H1 (cell line): ENCODE results near the gene FOXL2. TPM values are rescaled to one million over a fixed set of nuclear protein-coding genes. Genes with fewer than 3 reads are reported as not detected.

Source experiments
- CHD1 ChIP-seq: IDR thresholded peaks from 2 replicates; pipeline ENCODE4 v1.6.1; 2012; ENCODE audit warnings: low read depth, low read length, improper control_type of control experiment
- NANOG ChIP-seq: IDR thresholded peaks from 2 replicates; pipeline ENCODE4 v1.6.1; 2011; ENCODE audit warnings: low read length, low read depth, mild to moderate bottlenecking, inconsistent platforms; ENCODE audit not compliant: insufficient read depth, poor library complexity, severe bottlenecking
- RNF2 ChIP-seq: fragments of 200-900, 300-1000 bp; sonication (generic); IDR thresholded peaks from 2 replicates; pipeline ENCODE4 v1.7.1; 2016; ENCODE audit warnings: borderline replicate concordance, low read depth, mild to moderate bottlenecking, antibody characterized with exemption, low read length; ENCODE audit not compliant: poor library complexity, severe bottlenecking; ENCODE audit errors: missing control alignments
- SP2 ChIP-seq: IDR thresholded peaks from 2 replicates; pipeline ENCODE4 v1.6.1; 2012; ENCODE audit warnings: mild to moderate bottlenecking, low read length, inconsistent platforms
- polyA plus RNA-seq, 7 experiments: library from polyadenylated mRNA; depleted of rRNA in 3 of 7; stranded (reverse) in 5 of 7; unstranded in 2 of 7; fragments of >200 nt in 5 of 7; fragments of 200-250 nt in 2 of 7; gene quantifications; 1 replicate in 5 of 7; 2 replicates in 1 of 7; 4 replicates in 1 of 7; pipeline versions ENCODE4 v1.2.1 to v1.2.3, GENCODE V29; 2011 to 2013; ENCODE audit warnings: missing spikeins in 2 of 7, mixed read lengths in 2 of 7
- total RNA-seq: library from RNA; stranded (reverse); fragmentation: NEBNext Ultra II Directional; extraction: Animal tissue kit (Norgen Biotek cat#: 25700); gene quantifications from 2 replicates; pipeline ENCODE4 v1.2.1, GENCODE V29; 2021
- TF ChIP-seq, protein P1 (sequence below): fragments of 300-600 bp; sonication (generic); IDR thresholded peaks from 2 replicates; pipeline ENCODE4 v1.7.1; 2012; ENCODE audit warnings: low read length, moderate library complexity, mild to moderate bottlenecking, inconsistent platforms; ENCODE audit not compliant: insufficient replicate concordance
- TF ChIP-seq, protein P2 (sequence below): IDR thresholded peaks from 2 replicates; pipeline ENCODE4 v1.6.1; 2011; ENCODE audit warnings: low read length, improper control_type of control experiment

FOXL2 gene
- total and polyA plus RNA-seq, 2 of the 8 experiments (the other 6 are each of a cell fraction or from before 2014, with no cell fraction given), result 0.59 to 2.4 TPM

DNA sequence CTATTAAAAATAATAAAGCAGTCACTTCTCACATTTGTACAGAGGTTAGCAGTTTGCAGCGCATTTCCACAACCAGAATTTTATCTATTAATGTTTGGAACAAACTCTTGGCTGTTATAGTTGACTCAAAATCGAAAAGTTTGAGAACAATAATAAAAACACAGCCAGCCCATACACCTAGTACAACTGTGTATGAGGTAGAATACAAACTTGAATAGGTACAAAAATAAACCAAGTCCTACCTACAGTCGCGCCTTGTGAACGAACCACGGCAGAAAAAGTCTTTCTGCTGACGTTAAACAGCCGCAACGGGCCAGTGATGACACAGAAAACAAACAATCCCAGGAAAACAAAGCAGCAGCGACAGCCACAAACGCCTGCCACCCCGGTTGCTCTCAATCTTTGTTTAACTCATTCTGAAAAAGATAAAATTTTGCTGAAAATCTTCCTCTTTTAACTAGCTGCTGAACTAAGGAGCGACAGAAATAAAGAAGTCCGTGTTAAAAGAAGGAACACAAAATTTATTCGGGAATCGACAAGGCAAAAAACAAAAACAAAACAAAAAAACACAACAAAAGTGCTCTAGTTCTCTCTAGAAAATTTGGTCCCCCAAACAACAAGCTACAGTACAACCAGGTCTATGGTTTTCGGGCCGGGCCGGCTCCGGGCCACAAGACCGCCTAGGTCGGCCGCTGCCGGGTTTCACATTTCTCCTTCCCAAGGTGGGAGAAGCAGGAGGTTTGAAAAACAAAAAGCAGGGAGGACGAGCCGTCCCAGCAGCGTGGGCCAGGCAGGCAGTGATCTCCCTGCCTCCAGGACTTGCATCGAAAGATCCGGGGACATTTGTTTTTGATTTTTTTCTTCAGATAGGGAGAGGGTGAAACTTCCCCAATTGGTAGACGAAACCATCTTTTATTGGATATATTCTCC is 2.9 kb downstream of the FOXL2 start (continued):
- TF ChIP-seq, protein P1, sequence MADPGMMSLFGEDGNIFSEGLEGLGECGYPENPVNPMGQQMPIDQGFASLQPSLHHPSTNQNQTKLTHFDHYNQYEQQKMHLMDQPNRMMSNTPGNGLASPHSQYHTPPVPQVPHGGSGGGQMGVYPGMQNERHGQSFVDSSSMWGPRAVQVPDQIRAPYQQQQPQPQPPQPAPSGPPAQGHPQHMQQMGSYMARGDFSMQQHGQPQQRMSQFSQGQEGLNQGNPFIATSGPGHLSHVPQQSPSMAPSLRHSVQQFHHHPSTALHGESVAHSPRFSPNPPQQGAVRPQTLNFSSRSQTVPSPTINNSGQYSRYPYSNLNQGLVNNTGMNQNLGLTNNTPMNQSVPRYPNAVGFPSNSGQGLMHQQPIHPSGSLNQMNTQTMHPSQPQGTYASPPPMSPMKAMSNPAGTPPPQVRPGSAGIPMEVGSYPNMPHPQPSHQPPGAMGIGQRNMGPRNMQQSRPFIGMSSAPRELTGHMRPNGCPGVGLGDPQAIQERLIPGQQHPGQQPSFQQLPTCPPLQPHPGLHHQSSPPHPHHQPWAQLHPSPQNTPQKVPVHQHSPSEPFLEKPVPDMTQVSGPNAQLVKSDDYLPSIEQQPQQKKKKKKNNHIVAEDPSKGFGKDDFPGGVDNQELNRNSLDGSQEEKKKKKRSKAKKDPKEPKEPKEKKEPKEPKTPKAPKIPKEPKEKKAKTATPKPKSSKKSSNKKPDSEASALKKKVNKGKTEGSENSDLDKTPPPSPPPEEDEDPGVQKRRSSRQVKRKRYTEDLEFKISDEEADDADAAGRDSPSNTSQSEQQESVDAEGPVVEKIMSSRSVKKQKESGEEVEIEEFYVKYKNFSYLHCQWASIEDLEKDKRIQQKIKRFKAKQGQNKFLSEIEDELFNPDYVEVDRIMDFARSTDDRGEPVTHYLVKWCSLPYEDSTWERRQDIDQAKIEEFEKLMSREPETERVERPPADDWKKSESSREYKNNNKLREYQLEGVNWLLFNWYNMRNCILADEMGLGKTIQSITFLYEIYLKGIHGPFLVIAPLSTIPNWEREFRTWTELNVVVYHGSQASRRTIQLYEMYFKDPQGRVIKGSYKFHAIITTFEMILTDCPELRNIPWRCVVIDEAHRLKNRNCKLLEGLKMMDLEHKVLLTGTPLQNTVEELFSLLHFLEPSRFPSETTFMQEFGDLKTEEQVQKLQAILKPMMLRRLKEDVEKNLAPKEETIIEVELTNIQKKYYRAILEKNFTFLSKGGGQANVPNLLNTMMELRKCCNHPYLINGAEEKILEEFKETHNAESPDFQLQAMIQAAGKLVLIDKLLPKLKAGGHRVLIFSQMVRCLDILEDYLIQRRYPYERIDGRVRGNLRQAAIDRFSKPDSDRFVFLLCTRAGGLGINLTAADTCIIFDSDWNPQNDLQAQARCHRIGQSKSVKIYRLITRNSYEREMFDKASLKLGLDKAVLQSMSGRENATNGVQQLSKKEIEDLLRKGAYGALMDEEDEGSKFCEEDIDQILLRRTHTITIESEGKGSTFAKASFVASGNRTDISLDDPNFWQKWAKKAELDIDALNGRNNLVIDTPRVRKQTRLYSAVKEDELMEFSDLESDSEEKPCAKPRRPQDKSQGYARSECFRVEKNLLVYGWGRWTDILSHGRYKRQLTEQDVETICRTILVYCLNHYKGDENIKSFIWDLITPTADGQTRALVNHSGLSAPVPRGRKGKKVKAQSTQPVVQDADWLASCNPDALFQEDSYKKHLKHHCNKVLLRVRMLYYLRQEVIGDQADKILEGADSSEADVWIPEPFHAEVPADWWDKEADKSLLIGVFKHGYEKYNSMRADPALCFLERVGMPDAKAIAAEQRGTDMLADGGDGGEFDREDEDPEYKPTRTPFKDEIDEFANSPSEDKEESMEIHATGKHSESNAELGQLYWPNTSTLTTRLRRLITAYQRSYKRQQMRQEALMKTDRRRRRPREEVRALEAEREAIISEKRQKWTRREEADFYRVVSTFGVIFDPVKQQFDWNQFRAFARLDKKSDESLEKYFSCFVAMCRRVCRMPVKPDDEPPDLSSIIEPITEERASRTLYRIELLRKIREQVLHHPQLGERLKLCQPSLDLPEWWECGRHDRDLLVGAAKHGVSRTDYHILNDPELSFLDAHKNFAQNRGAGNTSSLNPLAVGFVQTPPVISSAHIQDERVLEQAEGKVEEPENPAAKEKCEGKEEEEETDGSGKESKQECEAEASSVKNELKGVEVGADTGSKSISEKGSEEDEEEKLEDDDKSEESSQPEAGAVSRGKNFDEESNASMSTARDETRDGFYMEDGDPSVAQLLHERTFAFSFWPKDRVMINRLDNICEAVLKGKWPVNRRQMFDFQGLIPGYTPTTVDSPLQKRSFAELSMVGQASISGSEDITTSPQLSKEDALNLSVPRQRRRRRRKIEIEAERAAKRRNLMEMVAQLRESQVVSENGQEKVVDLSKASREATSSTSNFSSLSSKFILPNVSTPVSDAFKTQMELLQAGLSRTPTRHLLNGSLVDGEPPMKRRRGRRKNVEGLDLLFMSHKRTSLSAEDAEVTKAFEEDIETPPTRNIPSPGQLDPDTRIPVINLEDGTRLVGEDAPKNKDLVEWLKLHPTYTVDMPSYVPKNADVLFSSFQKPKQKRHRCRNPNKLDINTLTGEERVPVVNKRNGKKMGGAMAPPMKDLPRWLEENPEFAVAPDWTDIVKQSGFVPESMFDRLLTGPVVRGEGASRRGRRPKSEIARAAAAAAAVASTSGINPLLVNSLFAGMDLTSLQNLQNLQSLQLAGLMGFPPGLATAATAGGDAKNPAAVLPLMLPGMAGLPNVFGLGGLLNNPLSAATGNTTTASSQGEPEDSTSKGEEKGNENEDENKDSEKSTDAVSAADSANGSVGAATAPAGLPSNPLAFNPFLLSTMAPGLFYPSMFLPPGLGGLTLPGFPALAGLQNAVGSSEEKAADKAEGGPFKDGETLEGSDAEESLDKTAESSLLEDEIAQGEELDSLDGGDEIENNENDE, result no peak
- TF ChIP-seq SP2 (no peak), NANOG (no peak), CHD1 (no peak), RNF2 (peak; percentile 98)
- TF ChIP-seq, protein P2, sequence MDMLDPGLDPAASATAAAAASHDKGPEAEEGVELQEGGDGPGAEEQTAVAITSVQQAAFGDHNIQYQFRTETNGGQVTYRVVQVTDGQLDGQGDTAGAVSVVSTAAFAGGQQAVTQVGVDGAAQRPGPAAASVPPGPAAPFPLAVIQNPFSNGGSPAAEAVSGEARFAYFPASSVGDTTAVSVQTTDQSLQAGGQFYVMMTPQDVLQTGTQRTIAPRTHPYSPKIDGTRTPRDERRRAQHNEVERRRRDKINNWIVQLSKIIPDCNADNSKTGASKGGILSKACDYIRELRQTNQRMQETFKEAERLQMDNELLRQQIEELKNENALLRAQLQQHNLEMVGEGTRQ, result no peak
